ENCODE measurements around the gene ADGRA1. TPM values are rescaled to one million over a fixed set of nuclear protein-coding genes. Genes with fewer than 3 reads are reported as not detected.

The ADGRA1 gene
- total and polyA plus RNA-seq, 2 of the 8 experiments (the other 6 are each of a cell fraction or from before 2014, with no cell fraction given) = 0.17 to 0.21 TPM

GRCh38 chr10:133115976-133116375, 28.3 kb downstream of the ADGRA1 start (continued):
- TF ChIP-seq CHD7 (IDR thresholded peaks at IDR 0.05; ENCODE audit: insufficient replicate concordance, low read length) (no peak), NRF1 (IDR thresholded peaks at IDR 0.05; ENCODE audit: low read depth, low read length) (no peak), RNF2 (IDR thresholded peaks at IDR 0.05; ENCODE audit: borderline replicate concordance, low read depth, low read length, missing control alignments, poor library complexity, severe bottlenecking) (no peak), CEBPB (IDR thresholded peaks at IDR 0.05; ENCODE audit: low read depth, low read length) (no peak), CTBP2 (IDR thresholded peaks at IDR 0.05; ENCODE audit: borderline replicate concordance, insufficient read depth, insufficient read length, low read length) (no peak), HDAC6 (IDR thresholded peaks at IDR 0.05; ENCODE audit: low read depth, low read length) (no peak), CTCF (IDR thresholded peaks at IDR 0.05; ENCODE audit: control extremely low read depth in 1 of 3, insufficient read depth in 1 of 3, low read depth in 1 of 3, low read length in 3 of 3) (no peak)
- TF ChIP-seq, protein P1, sequence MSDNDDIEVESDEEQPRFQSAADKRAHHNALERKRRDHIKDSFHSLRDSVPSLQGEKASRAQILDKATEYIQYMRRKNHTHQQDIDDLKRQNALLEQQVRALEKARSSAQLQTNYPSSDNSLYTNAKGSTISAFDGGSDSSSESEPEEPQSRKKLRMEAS (IDR thresholded peaks at IDR 0.05) = no peak
